Measurements from ENCODE around the gene GAS7.
A peak's percentile ranks its signal among the peaks of the same experiment; 100 is the strongest.

The GAS7 gene

GRCh38 chr17:10070690-10071089 lies 127.7 kb downstream of the GAS7 start:
- TF ChIP-seq CTCF (IDR thresholded peaks at IDR 0.05; ENCODE audit: low read depth, low read length): no peak
- DNase-seq (ENCODE audit: low read depth in 2 of 2): no peak
- no peak overlapping the region for H3K4me3 ChIP-seq (replicated peaks in 1 of 2; ENCODE audit: low read depth in 2 of 2, low read length in 2 of 2)

- peak in 1 of 2 donors; percentile 26 for DNase-seq (ENCODE audit: low read depth in 2 of 2)
- H3K4me3 ChIP-seq (replicated peaks in 1 of 2; ENCODE audit: low read depth in 2 of 2, low read length in 2 of 2): no peak overlapping the region
- TF ChIP-seq CTCF (IDR thresholded peaks at IDR 0.05; ENCODE audit: low read depth, low read length): no peak
These were observed 129.1 kb downstream of the GAS7 start for GRCh38 chr17:10069301-10069700.

- no peak for TF ChIP-seq CTCF (IDR thresholded peaks at IDR 0.05; ENCODE audit: low read depth, low read length)
- no peak for DNase-seq (ENCODE audit: low read depth in 2 of 2)
- H3K4me3 ChIP-seq (replicated peaks in 1 of 2; ENCODE audit: low read depth in 2 of 2, low read length in 2 of 2): no peak overlapping the region
These were observed 130.8 kb downstream of the GAS7 start for GRCh38 chr17:10067446-10068143.

GRCh38 chr17:10064536-10064935 lies 133.9 kb downstream of the GAS7 start:
- DNase-seq (ENCODE audit: low read depth in 2 of 2): no peak
- no peak for TF ChIP-seq CTCF (IDR thresholded peaks at IDR 0.05; ENCODE audit: low read depth, low read length)
- no peak overlapping the region for H3K4me3 ChIP-seq (replicated peaks in 1 of 2; ENCODE audit: low read depth in 2 of 2, low read length in 2 of 2)

GRCh38 chr17:10063730-10064241 lies 134.6 kb downstream of the GAS7 start:
- no peak for TF ChIP-seq CTCF (IDR thresholded peaks at IDR 0.05; ENCODE audit: low read depth, low read length)
- H3K4me3 ChIP-seq (replicated peaks in 1 of 2; ENCODE audit: low read depth in 2 of 2, low read length in 2 of 2): no peak overlapping the region
- DNase-seq (ENCODE audit: low read depth in 2 of 2): peak in 1 of 2 donors; percentile 57

GRCh38 chr17:10062691-10063385 lies 135.6 kb downstream of the GAS7 start:
- H3K4me3 ChIP-seq (replicated peaks in 1 of 2; ENCODE audit: low read depth in 2 of 2, low read length in 2 of 2): no peak overlapping the region
- no peak for TF ChIP-seq CTCF (IDR thresholded peaks at IDR 0.05; ENCODE audit: low read depth, low read length)
- DNase-seq (ENCODE audit: low read depth in 2 of 2): no peak
